Pancreas (tissue), 10 donors: ENCODE data around the gene KLHDC7A. TPM values are rescaled to one million over a fixed set of nuclear protein-coding genes. Genes with fewer than 3 reads are reported as not detected.

ENCODE experiments used
- ATAC-seq, 4 donors: fragments of 200-7000 bp; cut with Tn5 transposase; one replicate each; pipeline versions ENCODE4 v1.8.0 to v1.9.1; 2020; ENCODE audit warnings: mild to moderate bottlenecking in 4 of 4, moderate library complexity in 4 of 4
- DNase-seq, 6 donors: peaks; one replicate each; pipeline ENCODE4 v3.0.0-alpha.2; 2020
- FAIRE-seq: peaks from 2 replicates; lab custom pipeline; 2012; peaks lifted over from hg19 to GRCh38; lab: Jason Lieb, UNC
- H3K27ac ChIP-seq, 4 donors: fragments of 200-600 bp; sonication (generic); 1 replicate in 3 of 4; 2 replicates in 1 of 4; pipeline versions ENCODE4 v1.5.0 to v1.8.0; 2020
- H3K27me3 ChIP-seq, 4 donors: fragments of 200-600 bp; one replicate each; pipeline ENCODE4 v1.8.0; 2021
- H3K36me3 ChIP-seq, 3 donors: fragments of 200-600 bp; sonication (generic) in 1 of 3; one replicate each; pipeline versions ENCODE4 v1.5.0 to v1.8.0; 2020 to 2021
- H3K4me1 ChIP-seq, 3 donors: fragments of 200-600 bp; one replicate each; pipeline ENCODE4 v1.8.0; 2021
- H3K4me3 ChIP-seq, 4 donors: fragments of 200-600 bp; sonication (generic) in 2 of 4; one replicate each; pipeline versions ENCODE4 v1.5.0 to v1.8.0; 2020 to 2021
- H3K9me3 ChIP-seq, 4 donors: fragments of 200-600 bp; one replicate each; pipeline ENCODE4 v1.8.0; 2021
- WGBS, 2 donors: extraction: QIAGEN DNeasy Blood & Tissue Kit; methylation state at CpG; one replicate each; pipeline ENCODE4 v1.1.7; 2013; 5-methylcytosine and 5-hydroxymethylcytosine counted together
- intact Hi-C, 3 donors: fragments of 100-400 bp; cut with DNase I; formaldehyde crosslinking; loops; one replicate each; pipeline versions ENCODE4 v1.11.1 to v1.14.2; 2022
- polyA plus RNA-seq, 2 donors: library from polyadenylated mRNA; stranded (reverse); fragments of 200-250 nt; gene quantifications; one replicate each; pipeline ENCODE4 v1.2.3, GENCODE V29; 2013
- total RNA-seq, 6 donors: library from RNA; stranded (reverse); fragmentation: NEBNext Ultra II Directional in 4 of 6; extraction: Animal tissue kit (Norgen Biotek cat#: 25700) in 4 of 6; gene quantifications; one replicate each; pipeline versions ENCODE4 v1.2.1 to v1.2.4, GENCODE V29; 2021 to 2023
- TF ChIP-seq, protein P1 (sequence below), 4 donors: fragments of 200-600 bp; sonication (generic) in 3 of 4; IDR thresholded peaks; one replicate each; pipeline versions ENCODE4 v1.5.0 to v1.8.0; 2021; ENCODE audit warnings: antibody characterized with exemption in 4 of 4
- donor health status: healthy with polysubstance abuse.
- donor health status: DM: no; HTN: no; CAD: no; lungs with moderate emphysema.
- donor health status: DM: no; HTN: no; CAD: no.
- donor health status: control.
- donor health status: control.
- donor health status: Bipolar disorder and iron deficiency.
- donor health status: DM: yes; HTN: yes; CAD: no.
- donor health status: DM: no; HTN: no; CAD: no.
- donor health status: DM: no; HTN: no; CAD: no.
- donor health status: DM: yes; HTN: yes; CAD: no.

Gene KLHDC7A
- total and polyA plus RNA-seq, 8 donors, result 1.9 to 3.7 (median 3.1) TPM

- no peak overlapping the region for H3K27ac ChIP-seq
- WGBS, 2 donors, result 51 to 53% methylated on average over 6 of the region's 6 CpGs
- no peak overlapping the region for H3K4me3 ChIP-seq
- ATAC-seq (no peak), DNase-seq (peak in 1 of 6 donors; percentile 6), FAIRE-seq (no peak)
- TF ChIP-seq, protein P1, sequence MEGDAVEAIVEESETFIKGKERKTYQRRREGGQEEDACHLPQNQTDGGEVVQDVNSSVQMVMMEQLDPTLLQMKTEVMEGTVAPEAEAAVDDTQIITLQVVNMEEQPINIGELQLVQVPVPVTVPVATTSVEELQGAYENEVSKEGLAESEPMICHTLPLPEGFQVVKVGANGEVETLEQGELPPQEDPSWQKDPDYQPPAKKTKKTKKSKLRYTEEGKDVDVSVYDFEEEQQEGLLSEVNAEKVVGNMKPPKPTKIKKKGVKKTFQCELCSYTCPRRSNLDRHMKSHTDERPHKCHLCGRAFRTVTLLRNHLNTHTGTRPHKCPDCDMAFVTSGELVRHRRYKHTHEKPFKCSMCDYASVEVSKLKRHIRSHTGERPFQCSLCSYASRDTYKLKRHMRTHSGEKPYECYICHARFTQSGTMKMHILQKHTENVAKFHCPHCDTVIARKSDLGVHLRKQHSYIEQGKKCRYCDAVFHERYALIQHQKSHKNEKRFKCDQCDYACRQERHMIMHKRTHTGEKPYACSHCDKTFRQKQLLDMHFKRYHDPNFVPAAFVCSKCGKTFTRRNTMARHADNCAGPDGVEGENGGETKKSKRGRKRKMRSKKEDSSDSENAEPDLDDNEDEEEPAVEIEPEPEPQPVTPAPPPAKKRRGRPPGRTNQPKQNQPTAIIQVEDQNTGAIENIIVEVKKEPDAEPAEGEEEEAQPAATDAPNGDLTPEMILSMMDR (IDR thresholded peaks at IDR 0.05), result no peak
- intact Hi-C loops, result no loop called here
- H3K27me3 ChIP-seq, result no peaks in the 10 kb centered on the region
- H3K4me1 ChIP-seq, result peaks cover 0 to 7% (median 5%) of the 10 kb centered on the region in 3 donors
- no peaks in the 10 kb centered on the region for H3K9me3 ChIP-seq
- H3K36me3 ChIP-seq, result no peaks in the 10 kb centered on the region
Measured at GRCh38 chr1:18534810-18535205, 54.1 kb downstream of the KLHDC7A start.

Other genes starting within 250 kb of the KLHDC7A start
- gene PAX7, start 149.9 kb downstream of the KLHDC7A start, total RNA-seq, result not detected
- gene PAX7, start 149.9 kb downstream of the KLHDC7A start, polyA plus RNA-seq, result not detected